Activated naive CD4-positive, alpha-beta T cell treated with anti-CD3 and anti-CD28 coated beads for 36 hours (primary cell): Measurements from ENCODE around the gene RNF145. TPM values are rescaled to one million over a fixed set of nuclear protein-coding genes. Genes with fewer than 3 reads are reported as not detected.

Source experiments
- CTCF ChIA-PET: fragments of 350-600 bp; sonication (Branson Sonifier 250); formaldehyde crosslinking; loops from one replicate; lab custom pipeline; 2021; ENCODE audit warnings: antibody characterized with exemption; lab: Charles Lee
- DNase-seq: peaks from one replicate; pipeline ENCODE4 v3.0.0-alpha.2; 2020
- H3K27ac Mint-ChIP-seq: one replicate; pipeline ENCODE4 v1.8.0; 2021; ENCODE audit warnings: mild to moderate bottlenecking, mixed read lengths
- H3K27me3 Mint-ChIP-seq: one replicate; pipeline ENCODE4 v1.8.0; 2021; ENCODE audit warnings: low read depth, mixed read lengths
- H3K36me3 Mint-ChIP-seq: one replicate; pipeline ENCODE4 v1.8.0; 2021; ENCODE audit warnings: low read depth, mixed read lengths
- H3K4me1 Mint-ChIP-seq: one replicate; pipeline ENCODE4 v1.8.0; 2021; ENCODE audit warnings: low read depth, mixed read lengths
- H3K4me3 Mint-ChIP-seq: one replicate; pipeline ENCODE4 v1.8.0; 2021; ENCODE audit warnings: mild to moderate bottlenecking, moderate library complexity, mixed read lengths
- H3K9me3 Mint-ChIP-seq: one replicate; pipeline ENCODE4 v1.8.0; 2021; ENCODE audit warnings: mixed read lengths
- intact Hi-C: fragments of 100-400 bp; cut with micrococcal nuclease; formaldehyde crosslinking; loops from one replicate; pipeline ENCODE4 v1.15.1; 2023
- total RNA-seq, 2 experiments: library from RNA; stranded (reverse); gene quantifications; one replicate each; pipeline ENCODE4 v1.2.3, GENCODE V29; 2021

The RNF145 gene
- total RNA-seq = 10 to 100 TPM; 70.0 to 75.3 TPM

- CTCF ChIA-PET = interaction anchor here (1.1 kb wide), 1 partner anchor 52 kb away, joined by 4 read pairs; no protein-coding TSS in a partner anchor
- H3K27me3 Mint-ChIP-seq = no peaks in the 10 kb centered on the region
- peak within 1 kb of the TSS; percentile 99 for H3K27ac Mint-ChIP-seq
- intact Hi-C loops = loop anchor here (1.0 to 10.0 kb wide), 7 partner anchors 31 to 1995 kb away; partner anchors contain the start of genes CLINT1, EBF1, PWWP2A and SLU7
- peak within 1 kb of the TSS; percentile 97 for H3K4me3 Mint-ChIP-seq
- DNase-seq = peak; percentile 91
- H3K4me1 Mint-ChIP-seq = peaks cover 36% of the 10 kb centered on the region
- H3K36me3 Mint-ChIP-seq = peaks cover 23% of the 10 kb centered on the region
- H3K9me3 Mint-ChIP-seq = no peaks in the 10 kb centered on the region
Measured at GRCh38 chr5:159209438-159210209, at the start of gene RNF145. Gene RNF145, minus strand, starts transcription at chr5:159209553. Its CDS starts 5,936 bp downstream, at chr5:159203617.

GRCh38 chr5:159258361-159258760 lies 49.0 kb upstream of the RNF145 start:
- Mint-ChIP-seq H3K4me3 (no peak overlapping the region), H3K36me3 (no peaks in the 10 kb centered on the region), H3K27ac (no peak overlapping the region), H3K9me3 (no peaks in the 10 kb centered on the region), H3K27me3 (no peaks in the 10 kb centered on the region), H3K4me1 (peaks cover 9% of the 10 kb centered on the region)
- DNase-seq = no peak
- intact Hi-C loops = no loop called here
- CTCF ChIA-PET = no interaction called here

- no peak overlapping the region for H3K27ac Mint-ChIP-seq
- intact Hi-C loops = no loop called here
- H3K27me3 Mint-ChIP-seq = no peaks in the 10 kb centered on the region
- DNase-seq = no peak
- peaks cover 9% of the 10 kb centered on the region for H3K4me1 Mint-ChIP-seq
- H3K4me3 Mint-ChIP-seq = no peak overlapping the region
- no peaks in the 10 kb centered on the region for H3K36me3 Mint-ChIP-seq
- no peaks in the 10 kb centered on the region for H3K9me3 Mint-ChIP-seq
- CTCF ChIA-PET = no interaction called here
Measured at GRCh38 chr5:159257629-159258283, 48.4 kb upstream of the RNF145 start.

GRCh38 chr5:159257007-159257406 lies 47.7 kb upstream of the RNF145 start:
- Mint-ChIP-seq H3K27me3 (no peaks in the 10 kb centered on the region), H3K4me3 (no peak overlapping the region), H3K27ac (no peak overlapping the region), H3K9me3 (no peaks in the 10 kb centered on the region), H3K36me3 (no peaks in the 10 kb centered on the region), H3K4me1 (peaks cover 6% of the 10 kb centered on the region)
- CTCF ChIA-PET = no interaction called here
- DNase-seq = no peak
- intact Hi-C loops = no loop called here

GRCh38 chr5:159252195-159252594 lies 42.8 kb upstream of the RNF145 start:
- Mint-ChIP-seq H3K4me1 (no peaks in the 10 kb centered on the region), H3K9me3 (no peaks in the 10 kb centered on the region), H3K27ac (no peak overlapping the region), H3K4me3 (no peak overlapping the region), H3K27me3 (no peaks in the 10 kb centered on the region), H3K36me3 (no peaks in the 10 kb centered on the region)
- intact Hi-C loops = no loop called here
- no peak for DNase-seq
- CTCF ChIA-PET = interaction anchor here (0.9 kb wide), 1 partner anchor 9 kb away, joined by 3 read pairs; no protein-coding TSS in a partner anchor

- Mint-ChIP-seq H3K4me3 (no peak overlapping the region), H3K27me3 (no peaks in the 10 kb centered on the region), H3K9me3 (no peaks in the 10 kb centered on the region), H3K4me1 (peaks cover 9% of the 10 kb centered on the region), H3K36me3 (no peaks in the 10 kb centered on the region), H3K27ac (no peak overlapping the region)
- intact Hi-C loops = loop anchor here (10.0 kb wide), 1 partner anchor 374 kb away; no protein-coding TSS in a partner anchor
- no peak for DNase-seq
- CTCF ChIA-PET = no interaction called here
Measured at GRCh38 chr5:159249158-159249557, 39.8 kb upstream of the RNF145 start.

GRCh38 chr5:159244890-159245289 lies 35.5 kb upstream of the RNF145 start:
- H3K36me3 Mint-ChIP-seq = no peaks in the 10 kb centered on the region
- CTCF ChIA-PET = interaction anchor here (0.9 to 1.1 kb wide), 2 partner anchors 23 to 54 kb away, joined by 3 to 4 read pairs; no protein-coding TSS in a partner anchor
- no peak for DNase-seq
- intact Hi-C loops = loop anchor here (10.0 kb wide), 1 partner anchor 370 kb away; no protein-coding TSS in a partner anchor
- H3K4me1 Mint-ChIP-seq = peaks cover 41% of the 10 kb centered on the region
- no peaks in the 10 kb centered on the region for H3K27me3 Mint-ChIP-seq
- H3K4me3 Mint-ChIP-seq = no peak overlapping the region
- no peaks in the 10 kb centered on the region for H3K9me3 Mint-ChIP-seq
- no peak overlapping the region for H3K27ac Mint-ChIP-seq

- intact Hi-C loops = loop anchor here (10.0 kb wide), 1 partner anchor 369 kb away; no protein-coding TSS in a partner anchor
- Mint-ChIP-seq H3K4me3 (no peak overlapping the region), H3K36me3 (no peaks in the 10 kb centered on the region), H3K4me1 (peaks cover 44% of the 10 kb centered on the region), H3K27me3 (no peaks in the 10 kb centered on the region), H3K27ac (no peak overlapping the region), H3K9me3 (no peaks in the 10 kb centered on the region)
- CTCF ChIA-PET = interaction anchor here (0.7 to 1.3 kb wide), 2 partner anchors 46 to 287 kb away, joined by 3 to 6 read pairs; no protein-coding TSS in a partner anchor
- DNase-seq = no peak
Measured at GRCh38 chr5:159244163-159244562, 34.8 kb upstream of the RNF145 start.

- H3K9me3 Mint-ChIP-seq = no peaks in the 10 kb centered on the region
- H3K27ac Mint-ChIP-seq = no peak overlapping the region
- peaks cover 44% of the 10 kb centered on the region for H3K4me1 Mint-ChIP-seq
- intact Hi-C loops = loop anchor here (10.0 kb wide), 1 partner anchor 369 kb away; no protein-coding TSS in a partner anchor
- no peak overlapping the region for H3K4me3 Mint-ChIP-seq
- no peaks in the 10 kb centered on the region for H3K36me3 Mint-ChIP-seq
- no peaks in the 10 kb centered on the region for H3K27me3 Mint-ChIP-seq
- CTCF ChIA-PET = interaction anchor here (0.7 to 1.6 kb wide), 5 partner anchors 45 to 1578 kb away, joined by 3 to 8 read pairs (median 3); no protein-coding TSS in a partner anchor
- DNase-seq = no peak
Measured at GRCh38 chr5:159243385-159243784, 34.0 kb upstream of the RNF145 start.

GRCh38 chr5:159242656-159243055 lies 33.3 kb upstream of the RNF145 start:
- Mint-ChIP-seq H3K4me3 (no peak overlapping the region), H3K27ac (peak overlapping the region; percentile 38), H3K27me3 (no peaks in the 10 kb centered on the region), H3K9me3 (no peaks in the 10 kb centered on the region), H3K4me1 (peaks cover 44% of the 10 kb centered on the region), H3K36me3 (no peaks in the 10 kb centered on the region)
- CTCF ChIA-PET = interaction anchor here (0.7 to 1.6 kb wide), 4 partner anchors 19 to 1577 kb away, joined by 3 to 8 read pairs (median 4); no protein-coding TSS in a partner anchor
- no peak for DNase-seq
- intact Hi-C loops = loop anchor here (1.0 to 10.0 kb wide), 3 partner anchors 21 to 368 kb away; partner anchors contain the start of gene UBLCP1

- Mint-ChIP-seq H3K4me3 (no peak overlapping the region), H3K9me3 (no peaks in the 10 kb centered on the region), H3K36me3 (no peaks in the 10 kb centered on the region), H3K27me3 (no peaks in the 10 kb centered on the region), H3K27ac (peak overlapping the region; percentile 69), H3K4me1 (peaks cover 44% of the 10 kb centered on the region)
- no peak for DNase-seq
- intact Hi-C loops = loop anchor here (1.0 to 10.0 kb wide), 4 partner anchors 17 to 367 kb away; partner anchors contain the start of gene UBLCP1
- CTCF ChIA-PET = interaction anchor here (0.7 to 1.6 kb wide), 2 partner anchors 20 to 85 kb away, joined by 3 to 8 read pairs; no protein-coding TSS in a partner anchor
Measured at GRCh38 chr5:159241946-159242552, 32.7 kb upstream of the RNF145 start.
